Activated T-helper 1 cell treated with anti-CD3 and anti-CD28 coated beads, Interleukin-12 subunit alpha, Interleukin-12 subunit beta, Interleukin-2, Interleukin-4 antibody, amounts not matched to agents 30 ng/mL and 10 ng/mL and 1 ng/mL, durations not matched to agents 14 hours and 24 hours and 36 hours (primary cell): ENCODE measurements around the gene ZNF688. TPM values are rescaled to one million over a fixed set of nuclear protein-coding genes. Genes with fewer than 3 reads are reported as not detected.

Experiments
- DNase-seq: peaks from one replicate; pipeline ENCODE4 v3.0.0; 2021; ENCODE audit warnings: low spot score
- H3K27ac Mint-ChIP-seq: one replicate; pipeline ENCODE4 v1.8.0; 2021; ENCODE audit warnings: mild to moderate bottlenecking, mixed read lengths
- H3K27me3 Mint-ChIP-seq: one replicate; pipeline ENCODE4 v1.8.0; 2022; ENCODE audit warnings: mild to moderate bottlenecking, moderate library complexity, mixed read lengths; ENCODE audit not compliant: insufficient read depth
- H3K36me3 Mint-ChIP-seq: one replicate; pipeline ENCODE4 v1.8.0; 2021; ENCODE audit warnings: low read depth, mixed read lengths
- H3K4me1 Mint-ChIP-seq: one replicate; pipeline ENCODE4 v1.8.0; 2021; ENCODE audit warnings: low read depth, mixed read lengths
- H3K4me3 Mint-ChIP-seq: one replicate; pipeline ENCODE4 v1.8.0; 2021; ENCODE audit warnings: mild to moderate bottlenecking, moderate library complexity, mixed read lengths
- H3K9me3 Mint-ChIP-seq: one replicate; pipeline ENCODE4 v1.8.0; 2021; ENCODE audit warnings: mixed read lengths
- intact Hi-C: fragments of 100-400 bp; cut with micrococcal nuclease; formaldehyde crosslinking; loops from one replicate; pipeline ENCODE4 v1.15.1; 2024
- total RNA-seq: library from RNA; stranded (reverse); gene quantifications from 2 replicates; pipeline ENCODE4 v1.2.3, GENCODE V29; 2022

The ZNF688 gene
- total RNA-seq, 1 donor from 2014 or later: 7.4 TPM

DNA sequence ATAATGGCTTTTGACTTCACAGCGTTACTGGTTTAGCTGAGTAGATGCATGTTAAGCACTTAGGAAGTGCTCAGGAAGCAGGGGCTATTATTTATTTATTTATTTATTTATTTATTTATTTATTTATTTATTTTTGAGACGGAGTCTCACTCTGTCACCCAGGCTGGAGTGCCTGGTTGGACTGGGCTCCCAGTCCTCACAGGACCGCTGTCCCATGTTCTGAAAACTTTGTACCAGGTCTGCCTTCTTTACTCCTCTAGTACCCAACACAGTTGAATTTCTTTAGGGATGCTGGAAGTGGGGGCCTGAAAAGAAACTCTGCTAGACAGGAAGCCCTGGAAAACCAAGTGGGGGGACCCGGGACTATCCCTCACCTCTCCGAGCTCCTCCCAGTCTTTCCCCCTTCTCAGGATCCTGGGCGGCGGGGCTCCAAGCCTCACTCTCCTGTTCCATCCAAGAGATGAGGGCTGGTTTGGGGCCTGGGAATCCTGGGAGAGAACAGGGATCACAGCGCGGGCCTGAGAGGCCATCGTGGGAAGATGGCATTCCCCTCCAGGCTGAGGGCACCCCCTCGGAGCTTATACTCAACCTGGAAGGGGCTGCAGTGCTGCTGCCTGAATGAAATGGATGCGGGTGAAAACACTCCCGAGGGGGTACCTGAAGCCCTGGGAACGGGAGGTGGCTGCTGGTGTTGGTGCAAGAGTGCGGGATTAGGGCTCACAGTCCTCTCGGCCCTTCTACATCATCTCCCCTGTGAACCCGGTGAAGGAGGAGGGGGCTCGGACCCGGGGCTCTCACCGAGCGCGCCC, 674 bp downstream of the ZNF688 start:
- peak overlapping the region; percentile 87 for H3K27ac Mint-ChIP-seq
- peaks cover 65% of the 10 kb centered on the region for H3K4me1 Mint-ChIP-seq
- H3K4me3 Mint-ChIP-seq: peak overlapping the region; percentile 81
- H3K27me3 Mint-ChIP-seq: no peaks in the 10 kb centered on the region
- no peak for DNase-seq
- no peaks in the 10 kb centered on the region for H3K9me3 Mint-ChIP-seq
- H3K36me3 Mint-ChIP-seq: peaks cover 9% of the 10 kb centered on the region
- intact Hi-C loops: loop anchor here (1.0 kb wide), 1 partner anchor 99 kb away; the partner anchor contains the start of gene ITGAL

DNA sequence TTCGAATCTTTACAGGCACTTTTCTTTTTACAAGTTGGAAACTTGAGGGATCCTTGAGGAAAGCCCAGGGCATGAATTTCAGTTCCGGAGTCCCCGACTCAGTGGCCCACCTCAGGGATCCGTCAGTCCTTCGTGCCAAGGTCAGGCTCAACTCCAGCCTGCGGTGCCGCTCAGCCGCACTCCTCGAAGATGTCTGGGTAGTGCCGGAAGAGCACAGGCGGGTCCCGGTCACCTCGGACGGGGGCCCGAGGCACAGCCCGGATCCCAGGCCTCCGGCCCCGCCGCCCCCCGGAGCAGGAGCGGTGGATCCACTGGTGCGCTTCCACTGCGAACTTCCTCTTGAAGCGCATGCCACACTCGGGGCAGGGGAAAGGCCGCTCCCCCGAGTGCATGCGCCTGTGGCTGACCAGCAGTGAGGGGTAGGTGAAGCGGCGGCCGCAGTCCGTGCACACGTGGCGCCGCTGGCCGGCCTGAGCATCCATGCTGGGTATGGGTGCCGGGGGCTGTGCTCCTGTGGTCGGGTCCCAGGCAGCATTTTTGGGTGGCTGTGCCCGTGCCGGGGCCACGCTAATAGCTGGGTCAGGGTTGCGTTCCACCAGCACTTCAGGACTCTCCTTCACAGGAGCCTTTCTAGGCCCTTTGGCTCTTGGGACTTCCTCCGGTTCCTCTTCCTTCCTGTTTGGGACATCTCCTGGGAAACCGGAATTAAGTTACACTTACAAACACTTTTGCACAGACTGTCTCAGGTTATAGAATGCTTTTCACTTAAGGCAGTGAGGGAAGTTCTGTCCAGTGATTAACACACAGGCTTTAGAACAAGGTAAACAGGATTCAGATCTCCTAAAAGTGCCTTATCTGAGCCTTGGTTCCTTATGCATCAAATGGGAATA, 1.5 kb downstream of the ZNF688 start:
- Mint-ChIP-seq H3K27me3 (no peaks in the 10 kb centered on the region), H3K4me3 (peak overlapping the region; percentile 81), H3K27ac (peak overlapping the region; percentile 7), H3K9me3 (no peaks in the 10 kb centered on the region), H3K4me1 (peaks cover 57% of the 10 kb centered on the region), H3K36me3 (peaks cover 9% of the 10 kb centered on the region)
- no peak for DNase-seq
- intact Hi-C loops: no loop called here

DNA sequence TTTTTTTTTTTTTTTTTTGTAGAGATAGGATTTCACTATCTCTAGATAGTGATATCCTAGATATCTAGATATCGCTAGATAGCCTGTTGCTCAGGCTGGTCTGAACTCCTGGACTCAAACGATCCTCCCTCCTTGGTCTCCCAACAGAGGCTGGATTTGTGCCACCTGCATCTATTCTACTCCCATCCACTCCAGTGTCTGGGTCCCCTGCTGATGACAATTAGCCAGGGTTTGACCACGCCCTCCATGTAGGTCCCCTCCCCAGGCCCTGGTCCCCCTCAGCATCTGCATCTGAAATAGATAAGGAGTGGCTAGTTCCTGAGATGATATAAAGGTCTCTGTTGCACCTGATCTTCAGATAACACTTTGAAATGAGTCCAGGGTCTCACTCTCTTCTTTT, 2.2 kb downstream of the ZNF688 start:
- Mint-ChIP-seq H3K9me3 (no peaks in the 10 kb centered on the region), H3K27ac (peak overlapping the region; percentile 97), H3K4me1 (peaks cover 51% of the 10 kb centered on the region), H3K27me3 (no peaks in the 10 kb centered on the region), H3K36me3 (peaks cover 6% of the 10 kb centered on the region), H3K4me3 (peak overlapping the region; percentile 26)
- intact Hi-C loops: no loop called here
- DNase-seq: no peak

- Mint-ChIP-seq H3K9me3 (no peaks in the 10 kb centered on the region), H3K4me3 (peak overlapping the region; percentile 79), H3K4me1 (peaks cover 47% of the 10 kb centered on the region), H3K27me3 (no peaks in the 10 kb centered on the region), H3K36me3 (peaks cover 6% of the 10 kb centered on the region), H3K27ac (peak overlapping the region; percentile 97)
- DNase-seq: peak; percentile 59
- intact Hi-C loops: loop anchor here (1.0 kb wide), 4 partner anchors 10 to 138 kb away; partner anchors contain the start of genes DCTPP1, FBRS and ZNF764
Observed at GRCh38 chr16:30567991-30568638, 3.4 kb downstream of the ZNF688 start.

GRCh38 chr16:30567160-30567990, 4.1 kb downstream of the ZNF688 start:
- H3K27ac Mint-ChIP-seq: peak overlapping the region; percentile 97
- intact Hi-C loops: no loop called here
- H3K4me1 Mint-ChIP-seq: peaks cover 43% of the 10 kb centered on the region
- H3K27me3 Mint-ChIP-seq: no peaks in the 10 kb centered on the region
- H3K9me3 Mint-ChIP-seq: no peaks in the 10 kb centered on the region
- peak; percentile 66 for DNase-seq
- peak overlapping the region; percentile 79 for H3K4me3 Mint-ChIP-seq
- peaks cover 6% of the 10 kb centered on the region for H3K36me3 Mint-ChIP-seq

DNA sequence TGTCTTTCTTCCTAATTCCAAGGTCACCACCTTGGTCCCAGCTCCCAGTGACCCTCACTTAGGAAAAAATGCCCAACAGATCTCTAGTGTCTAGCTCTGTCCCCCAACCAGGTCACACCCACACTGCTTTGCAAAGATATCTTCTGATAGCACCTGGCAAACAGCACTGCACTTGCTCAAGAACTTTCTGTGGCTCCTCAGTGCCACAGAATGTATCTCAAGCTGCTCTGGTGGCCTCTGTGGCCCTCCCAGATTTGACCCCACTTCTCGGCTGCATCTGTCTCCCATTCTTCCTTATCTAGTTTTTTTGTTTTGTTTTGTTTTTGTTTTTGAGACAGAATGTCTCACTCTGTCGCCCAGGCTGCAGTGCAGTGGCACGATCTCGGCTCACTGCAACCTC, 5.0 kb downstream of the ZNF688 start:
- Mint-ChIP-seq H3K4me1 (peaks cover 39% of the 10 kb centered on the region), H3K4me3 (no peak overlapping the region), H3K36me3 (peaks cover 2% of the 10 kb centered on the region), H3K27me3 (no peaks in the 10 kb centered on the region), H3K27ac (peak overlapping the region; percentile 96), H3K9me3 (no peaks in the 10 kb centered on the region)
- intact Hi-C loops: no loop called here
- no peak for DNase-seq

DNA sequence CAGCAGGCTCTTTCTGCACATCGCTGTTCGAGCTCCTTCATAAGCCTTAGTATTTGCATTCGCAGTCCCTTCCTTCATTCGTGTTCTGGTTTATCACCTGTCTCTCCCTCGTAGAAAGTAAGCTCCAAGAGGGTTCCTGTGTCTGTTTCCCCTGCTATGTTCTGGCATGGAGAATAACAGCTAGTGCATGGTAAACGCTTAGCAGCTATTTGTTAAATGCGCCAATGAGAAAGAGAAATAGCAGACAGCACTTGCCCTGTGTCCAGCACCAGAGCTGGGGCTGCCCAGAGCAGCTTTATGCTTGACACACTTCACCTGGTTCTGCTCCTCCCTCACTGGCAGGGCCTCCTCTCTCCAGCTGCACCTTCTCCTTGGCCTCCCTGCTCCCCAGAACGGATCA, 5.5 kb downstream of the ZNF688 start:
- H3K4me1 Mint-ChIP-seq: peaks cover 43% of the 10 kb centered on the region
- intact Hi-C loops: no loop called here
- no peak overlapping the region for H3K4me3 Mint-ChIP-seq
- no peak for DNase-seq
- no peaks in the 10 kb centered on the region for H3K9me3 Mint-ChIP-seq
- H3K27me3 Mint-ChIP-seq: no peaks in the 10 kb centered on the region
- peak overlapping the region; percentile 27 for H3K27ac Mint-ChIP-seq
- peaks cover 2% of the 10 kb centered on the region for H3K36me3 Mint-ChIP-seq

DNA sequence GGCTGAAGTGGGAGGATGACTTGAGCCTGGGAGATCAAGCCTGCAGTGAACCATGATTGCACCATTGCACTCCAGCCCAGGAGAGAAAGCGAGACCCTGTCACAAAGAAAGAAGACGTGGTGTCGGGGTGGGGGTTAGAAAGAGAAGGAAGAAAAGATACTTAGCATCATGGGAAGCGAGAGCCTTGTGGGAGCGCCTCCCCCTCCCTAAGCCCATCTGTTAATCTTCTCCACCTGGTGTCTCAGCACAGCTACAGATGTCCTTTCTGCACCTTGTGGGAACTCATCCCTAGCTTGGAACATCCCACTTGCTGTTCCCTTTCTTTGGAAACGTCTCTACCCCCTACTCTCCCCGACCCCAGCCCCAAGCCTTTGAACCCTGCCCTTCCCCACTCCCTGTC, 6.0 kb downstream of the ZNF688 start:
- Mint-ChIP-seq H3K27me3 (no peaks in the 10 kb centered on the region), H3K4me1 (peaks cover 42% of the 10 kb centered on the region), H3K9me3 (no peaks in the 10 kb centered on the region), H3K36me3 (peaks cover 2% of the 10 kb centered on the region), H3K27ac (peak overlapping the region; percentile 37), H3K4me3 (no peak overlapping the region)
- DNase-seq: no peak
- intact Hi-C loops: no loop called here

DNA sequence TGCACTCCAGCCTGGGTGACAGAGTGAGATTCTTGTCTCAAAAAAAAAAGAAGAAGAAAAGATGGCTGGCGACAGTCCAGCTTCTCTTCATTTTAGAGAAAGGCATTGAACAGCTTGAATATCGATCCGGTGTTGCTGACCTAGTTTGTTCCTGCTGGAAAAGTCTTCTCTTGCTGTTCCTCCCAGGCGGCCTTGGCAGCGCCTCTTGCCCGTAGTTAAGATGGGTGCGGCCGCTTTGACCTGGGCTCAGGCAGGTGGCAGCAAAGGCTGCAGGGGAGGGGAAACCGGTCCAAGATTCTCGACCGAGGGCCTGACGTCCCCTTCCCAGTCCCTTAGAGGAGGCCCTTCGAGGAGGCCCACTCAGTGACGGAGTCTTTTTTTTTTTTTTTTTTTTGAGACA, 9.5 kb downstream of the ZNF688 start:
- peak overlapping the region; percentile 83 for H3K4me3 Mint-ChIP-seq
- peaks cover under 1% of the 10 kb centered on the region for H3K36me3 Mint-ChIP-seq
- no peaks in the 10 kb centered on the region for H3K27me3 Mint-ChIP-seq
- intact Hi-C loops: no loop called here
- no peaks in the 10 kb centered on the region for H3K9me3 Mint-ChIP-seq
- H3K27ac Mint-ChIP-seq: peak overlapping the region; percentile 85
- H3K4me1 Mint-ChIP-seq: peaks cover 34% of the 10 kb centered on the region
- DNase-seq: no peak

- intact Hi-C loops: no loop called here
Observed at GRCh38 chr16:30561089-30561816, 10.3 kb downstream of the ZNF688 start.

DNA sequence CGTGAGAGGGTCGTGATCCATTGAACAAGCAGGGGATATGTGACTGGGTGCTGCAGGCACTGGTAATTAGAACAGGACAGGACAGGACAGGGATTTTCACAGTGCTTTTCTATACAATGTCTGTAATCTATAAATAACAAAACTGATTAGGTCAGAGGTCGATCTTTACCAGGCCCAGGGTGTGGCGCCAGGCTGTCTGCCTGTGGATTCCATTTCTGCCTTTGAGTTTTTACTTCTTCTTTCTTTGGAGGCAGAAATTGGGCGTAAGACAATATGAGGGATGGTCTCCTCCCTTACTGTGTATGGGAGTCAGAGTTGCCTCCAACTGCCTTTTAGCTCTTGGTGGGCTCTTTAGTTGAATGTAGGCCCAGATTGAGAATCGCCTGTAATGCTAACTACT, 11.8 kb downstream of the ZNF688 start:
- intact Hi-C loops: loop anchor here (2.0 kb wide), 2 partner anchors 91 to 139 kb away; partner anchors contain the start of genes PRR14 and SRCAP
- Mint-ChIP-seq H3K4me1 (peaks cover 28% of the 10 kb centered on the region), H3K9me3 (no peaks in the 10 kb centered on the region), H3K27me3 (no peaks in the 10 kb centered on the region), H3K4me3 (no peak overlapping the region), H3K27ac (no peak overlapping the region), H3K36me3 (peaks cover 6% of the 10 kb centered on the region)
- DNase-seq: no peak

More at GRCh38 chr16:30561089-30561816, 10.3 kb downstream of the ZNF688 start:
- H3K4me3 Mint-ChIP-seq: peak overlapping the region; percentile 83
- H3K4me1 Mint-ChIP-seq: peaks cover 28% of the 10 kb centered on the region
- peak overlapping the region; percentile 85 for H3K27ac Mint-ChIP-seq
- peak; percentile 23 for DNase-seq
- no peaks in the 10 kb centered on the region for H3K9me3 Mint-ChIP-seq
- no peaks in the 10 kb centered on the region for H3K27me3 Mint-ChIP-seq
- H3K36me3 Mint-ChIP-seq: peaks cover 2% of the 10 kb centered on the region
